GM23248 (cell line): ENCODE results near the gene TSPAN16. TPM values are rescaled to one million over a fixed set of nuclear protein-coding genes. Genes with fewer than 3 reads are reported as not detected.
A peak's percentile ranks its signal among the peaks of the same experiment; 100 is the strongest.

Source experiments
- DNase-seq: peaks from one replicate; pipeline ENCODE4 v3.0.0-alpha.2; 2015
- H2AFZ ChIP-seq: fragments of 200-600 bp; sonication (generic); 2 replicates; pipeline ENCODE4 v1.6.1; 2016; ENCODE audit warnings: antibody characterized with exemption
- H3F3A ChIP-seq: fragments of 200-600 bp; sonication (generic); 2 replicates; pipeline ENCODE4 v1.6.1; 2016; ENCODE audit warnings: mild to moderate bottlenecking, antibody characterized with exemption, mixed run types; ENCODE audit not compliant: insufficient read depth
- H3K27ac ChIP-seq: fragments of 200-600 bp; sonication (generic); 2 replicates; pipeline ENCODE4 v1.5.1; 2016; ENCODE audit warnings: mild to moderate bottlenecking
- H3K27me3 ChIP-seq: fragments of 200-600 bp; sonication (generic); replicated peaks from 2 replicates; pipeline ENCODE4 v1.6.1; 2016; ENCODE audit warnings: mild to moderate bottlenecking; ENCODE audit not compliant: insufficient read depth
- H3K36me3 ChIP-seq: fragments of 200-600 bp; sonication (generic); 2 replicates; pipeline ENCODE4 v1.6.1; 2016; ENCODE audit warnings: low read depth, mild to moderate bottlenecking
- H3K4me1 ChIP-seq: fragments of 200-600 bp; sonication (generic); 2 replicates; pipeline ENCODE4 v1.6.1; 2016; ENCODE audit warnings: mild to moderate bottlenecking; ENCODE audit not compliant: insufficient read depth
- H3K4me2 ChIP-seq: fragments of 200-600 bp; sonication (generic); one replicate; pipeline ENCODE4 v1.6.1; 2016; ENCODE audit warnings: mild to moderate bottlenecking; ENCODE audit not compliant: unreplicated experiment
- H3K4me3 ChIP-seq: fragments of 200-600 bp; sonication (generic); 2 replicates; pipeline ENCODE4 v1.5.1; 2016; ENCODE audit warnings: mild to moderate bottlenecking
- H3K79me2 ChIP-seq: fragments of 200-600 bp; sonication (generic); 2 replicates; pipeline ENCODE4 v1.6.1; 2016; ENCODE audit warnings: mild to moderate bottlenecking; ENCODE audit not compliant: insufficient read depth
- H3K9ac ChIP-seq: fragments of 200-600 bp; sonication (generic); 2 replicates; pipeline ENCODE4 v1.6.1; 2016; ENCODE audit warnings: mild to moderate bottlenecking
- H3K9me2 ChIP-seq: fragments of 200-600 bp; sonication (generic); 2 replicates; pipeline ENCODE4 v1.6.1; 2016; ENCODE audit warnings: mixed run types, mild to moderate bottlenecking, moderate library complexity; ENCODE audit not compliant: insufficient read depth
- H3K9me3 ChIP-seq: fragments of 200-600 bp; sonication (generic); one replicate; pipeline ENCODE4 v1.6.1; 2017; ENCODE audit warnings: low read depth
- H4K20me1 ChIP-seq: fragments of 200-600 bp; sonication (generic); 2 replicates; pipeline ENCODE4 v1.6.0; 2016; ENCODE audit not compliant: insufficient read depth
- EZH2 ChIP-seq: fragments of 200-600 bp; sonication (generic); IDR thresholded peaks from 2 replicates; pipeline ENCODE4 v1.6.1; 2018; ENCODE audit warnings: antibody characterized with exemption, mild to moderate bottlenecking; ENCODE audit not compliant: insufficient read depth, poor library complexity, severe bottlenecking
- EZH2phosphoT487 ChIP-seq: fragments of 200-600 bp; sonication (generic); IDR thresholded peaks from 2 replicates; pipeline ENCODE4 v1.6.1; 2018; ENCODE audit warnings: antibody characterized with exemption, moderate library complexity, mild to moderate bottlenecking, low read depth; ENCODE audit not compliant: insufficient read depth
- WGBS, 2 experiments: methylation state at CpG; one replicate each; pipeline ENCODE4 v1.1.6; 2015 to 2017; ENCODE audit warnings: low lambda C conversion rate in 2 of 2, low coverage in 1 of 2; ENCODE audit errors: missing lambda C conversion rate in 2 of 2; 5-methylcytosine and 5-hydroxymethylcytosine counted together
- in situ Hi-C: fragments of 300-500 bp; cut with MboI; formaldehyde crosslinking; loops from 2 replicates; pipeline ENCODE4 v1.15.0; 2020
- polyA plus RNA-seq: library from polyadenylated mRNA; unstranded; fragments of >200 nt; fragmentation: Nextera tagmentation; extraction: Ambion mirVana; gene quantifications from 2 replicates; pipeline ENCODE4 v1.2.1, GENCODE V29; 2016
- total RNA-seq: library from RNA; depleted of rRNA; stranded (reverse); fragments of >200 nt; shearing (Covaris generic); gene quantifications from 2 replicates; pipeline ENCODE4 v1.2.3, GENCODE V29; 2014

The TSPAN16 gene
- total and polyA plus RNA-seq, 2 experiments from 2014 or later, result not detected

DNA sequence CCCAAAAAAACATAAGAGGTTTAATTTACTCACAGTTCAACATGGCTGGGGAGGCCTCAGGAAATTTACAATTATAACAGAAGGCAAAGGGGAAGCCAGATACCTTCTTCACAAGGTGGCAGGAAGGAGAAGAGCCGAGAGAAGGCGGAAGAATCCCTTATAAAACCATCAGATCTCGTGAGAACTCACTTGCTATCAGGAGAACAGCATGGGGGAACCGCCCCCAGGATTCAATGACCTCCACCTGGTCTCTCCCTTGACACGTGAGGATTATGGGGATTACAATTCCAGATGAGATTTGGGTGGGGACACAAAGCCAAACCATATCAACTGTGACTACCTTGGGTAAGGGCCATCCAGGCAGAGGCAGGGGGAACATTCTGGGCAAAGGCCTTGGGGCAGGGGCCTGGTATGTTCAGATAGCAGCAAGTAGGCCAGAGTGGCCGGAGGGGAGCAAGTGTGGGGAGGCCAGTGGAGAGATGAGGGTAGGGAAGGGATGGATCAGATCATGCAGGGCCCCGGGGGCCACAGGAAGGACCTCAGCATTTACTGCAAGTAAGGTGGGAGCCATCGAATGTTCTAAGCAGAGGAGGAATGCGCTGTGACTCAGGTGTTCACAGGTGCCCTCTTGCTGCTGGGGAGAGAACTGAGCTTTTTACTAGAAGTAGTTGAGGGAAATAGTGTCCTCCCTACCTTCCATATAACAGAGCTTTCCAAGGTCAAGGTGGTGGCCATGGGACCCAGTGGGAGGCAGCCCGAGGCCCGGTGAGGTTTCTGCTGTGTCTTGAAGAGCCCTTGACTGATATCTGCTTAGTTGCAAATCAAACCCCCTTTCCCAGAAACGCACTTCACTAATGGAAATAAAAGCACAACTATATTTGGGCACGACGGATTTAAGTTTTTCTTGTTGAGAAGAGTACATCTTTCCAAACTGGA lies 25.5 kb downstream of the TSPAN16 start:
- WGBS, 2 experiments, result 84 to 90% methylated on average over 14 of the region's 14 CpGs

DNA sequence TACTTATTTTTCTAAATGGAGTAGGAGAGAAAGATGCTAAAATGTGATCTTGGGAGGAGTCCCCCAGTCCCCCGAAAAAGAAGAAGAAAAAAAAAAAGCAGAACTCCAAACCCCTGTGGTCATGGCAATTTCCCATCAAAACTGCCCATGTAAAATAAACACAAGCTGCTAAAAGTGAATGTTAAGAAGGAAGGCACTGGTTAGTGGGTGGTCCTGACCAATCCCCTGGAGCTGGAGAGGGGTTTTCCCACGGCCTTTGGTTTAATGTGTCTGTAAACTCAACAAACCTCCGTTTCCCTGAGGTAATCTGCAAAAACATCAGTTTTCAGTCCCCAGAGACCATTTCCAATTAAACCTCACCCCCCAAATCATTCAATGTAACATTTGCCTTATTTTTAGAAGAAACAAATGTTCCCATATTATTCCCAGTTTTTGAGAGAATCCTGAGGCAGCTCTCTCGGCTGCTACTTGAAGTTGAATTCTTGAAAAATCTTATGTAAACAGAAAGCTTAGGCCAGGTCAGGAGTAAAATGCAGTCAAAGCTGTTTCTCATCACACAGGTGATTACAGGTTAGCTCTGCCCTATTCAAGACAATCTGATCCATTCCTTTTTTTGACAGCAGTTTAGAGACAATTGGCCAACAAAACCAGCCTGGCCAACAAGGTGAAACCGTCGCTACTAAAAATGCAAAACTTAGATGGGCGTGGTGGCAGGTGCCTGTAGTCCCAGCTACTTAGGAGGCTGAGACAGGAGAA lies 26.5 kb downstream of the TSPAN16 start:
- Histone ChIP-seq H3K9ac (no peak overlapping the region), H3K4me2 (no peak overlapping the region), H3K9me3 (no peaks in the 10 kb centered on the region), H3K4me3 (no peak overlapping the region), H3F3A (peaks cover 9% of the 10 kb centered on the region), H3K36me3 (no peaks in the 10 kb centered on the region), H3K27me3 (no peaks in the 10 kb centered on the region), H3K9me2 (no peaks in the 10 kb centered on the region), H2AFZ (no peak overlapping the region), H4K20me1 (no peaks in the 10 kb centered on the region), H3K79me2 (no peaks in the 10 kb centered on the region), H3K4me1 (peaks cover 16% of the 10 kb centered on the region), H3K27ac (no peak overlapping the region)
- 83 to 88% methylated on average over 7 of the region's 7 CpGs for WGBS, 2 experiments
- no peak for DNase-seq
- TF ChIP-seq EZH2phosphoT487 (no peak), EZH2 (no peak)
- in situ Hi-C loops, result no loop called here

More for the DNA sequence above, 25.5 kb downstream of the TSPAN16 start:
- H3K27ac ChIP-seq, result no peak overlapping the region
- H2AFZ ChIP-seq, result no peak overlapping the region
- DNase-seq, result no peak
- H3K27me3 ChIP-seq, result no peaks in the 10 kb centered on the region
- H3K9me3 ChIP-seq, result no peaks in the 10 kb centered on the region
- no peak overlapping the region for H3K4me3 ChIP-seq
- no peaks in the 10 kb centered on the region for H4K20me1 ChIP-seq
- H3K36me3 ChIP-seq, result no peaks in the 10 kb centered on the region
- H3K79me2 ChIP-seq, result no peaks in the 10 kb centered on the region
- peaks cover 16% of the 10 kb centered on the region for H3K4me1 ChIP-seq
- H3F3A ChIP-seq, result peaks cover 9% of the 10 kb centered on the region
- H3K4me2 ChIP-seq, result no peak overlapping the region
- TF ChIP-seq EZH2 (no peak), EZH2phosphoT487 (no peak)
- in situ Hi-C loops, result no loop called here
- no peaks in the 10 kb centered on the region for H3K9me2 ChIP-seq
- H3K9ac ChIP-seq, result no peak overlapping the region

DNA sequence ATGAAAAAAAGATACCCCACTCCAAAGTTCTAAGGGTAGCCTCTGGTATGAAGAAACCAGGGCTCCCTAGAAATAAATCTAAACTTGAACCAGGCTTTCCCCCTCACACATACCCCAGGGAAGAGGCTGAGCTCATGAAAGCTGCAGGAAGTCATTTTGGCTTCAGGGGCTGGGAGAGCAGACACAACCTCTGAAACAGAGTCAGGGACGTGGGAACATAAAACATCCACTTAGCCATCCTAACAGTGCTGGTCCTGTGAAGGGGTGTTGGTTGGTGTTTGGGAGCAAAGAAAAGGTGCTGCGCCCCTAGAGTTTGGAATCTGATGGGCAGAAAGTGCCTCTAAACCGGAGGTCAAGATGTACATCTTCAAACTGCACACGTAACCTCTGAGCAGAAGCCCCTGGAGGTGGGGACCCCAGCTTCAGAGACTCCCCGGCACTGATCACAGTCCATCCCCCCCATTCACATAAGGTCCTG lies 27.7 kb downstream of the TSPAN16 start:
- no peaks in the 10 kb centered on the region for H4K20me1 ChIP-seq
- 55 to 67% methylated on average over 5 of the region's 5 CpGs for WGBS, 2 experiments
- no peaks in the 10 kb centered on the region for H3K36me3 ChIP-seq
- H3K9ac ChIP-seq, result peak overlapping the region; percentile 49
- peaks cover 9% of the 10 kb centered on the region for H3F3A ChIP-seq
- H3K4me1 ChIP-seq, result peaks cover 16% of the 10 kb centered on the region
- no peaks in the 10 kb centered on the region for H3K79me2 ChIP-seq
- H3K27ac ChIP-seq, result peak overlapping the region; percentile 70
- no peaks in the 10 kb centered on the region for H3K27me3 ChIP-seq
- peak overlapping the region; percentile 51 for H3K4me3 ChIP-seq
- in situ Hi-C loops, result no loop called here
- H3K9me2 ChIP-seq, result no peaks in the 10 kb centered on the region
- no peaks in the 10 kb centered on the region for H3K9me3 ChIP-seq
- no peak for TF ChIP-seq EZH2
- TF ChIP-seq EZH2phosphoT487, result no peak
- peak overlapping the region; percentile 52; the same call in 1 of the 2 replicates for H2AFZ ChIP-seq
- H3K4me2 ChIP-seq, result peak overlapping the region; percentile 75
- no peak for DNase-seq

DNA sequence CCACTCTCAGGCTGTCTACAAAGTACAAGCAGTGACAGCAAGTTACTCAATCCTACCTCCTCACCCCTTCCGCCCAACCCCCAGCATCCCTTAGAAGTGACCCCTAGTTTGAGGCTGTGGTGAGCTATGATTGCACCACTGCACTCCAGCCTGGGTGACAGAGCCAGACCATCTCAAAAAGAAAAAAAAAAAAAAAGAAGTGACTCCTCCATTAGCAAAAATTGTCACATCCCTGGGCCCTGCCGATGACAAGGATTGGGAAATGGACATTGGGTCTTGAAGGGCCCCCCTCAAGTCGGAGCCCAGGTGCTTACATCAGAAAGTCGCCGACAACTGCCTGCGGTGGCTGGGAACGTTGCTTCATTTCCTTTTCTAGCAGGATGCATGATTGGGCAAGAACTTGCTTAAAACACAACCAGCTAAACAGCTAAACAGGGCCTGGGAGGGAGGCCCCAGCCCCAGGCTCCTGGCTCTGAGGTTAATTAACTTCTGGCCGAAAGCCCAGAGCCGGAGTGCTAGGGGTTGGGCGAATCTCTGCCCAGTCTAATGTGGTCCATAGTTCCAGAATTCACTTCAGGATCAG lies 28.2 kb downstream of the TSPAN16 start:
- Histone ChIP-seq H3K9me2 (no peaks in the 10 kb centered on the region), H4K20me1 (no peaks in the 10 kb centered on the region), H3K4me1 (peaks cover 16% of the 10 kb centered on the region), H3K36me3 (no peaks in the 10 kb centered on the region), H3F3A (peaks cover 9% of the 10 kb centered on the region), H3K79me2 (no peaks in the 10 kb centered on the region), H2AFZ (peak overlapping the region; percentile 52; the same call in 1 of the 2 replicates), H3K9ac (peak overlapping the region; percentile 49), H3K27ac (peak overlapping the region; percentile 70), H3K27me3 (no peaks in the 10 kb centered on the region), H3K4me3 (peak overlapping the region; percentile 51), H3K9me3 (no peaks in the 10 kb centered on the region), H3K4me2 (peak overlapping the region; percentile 75)
- DNase-seq, result peak; percentile 95
- in situ Hi-C loops, result no loop called here
- WGBS, 2 experiments, result 5 to 7% methylated on average over 10 of the region's 10 CpGs
- TF ChIP-seq EZH2 (no peak), EZH2phosphoT487 (no peak)
